NCI-H2227 treated with DMSO at 0.1 percent for 48 hours (cell line): ENCODE measurements around the gene AADACL3.
"Not testable (repeated sequence)": the region's sequence is repeated elsewhere in the genome, so short reads cannot be mapped to it uniquely, and the experiment has no call there.

Source experiments
- DNase-seq: peaks from one replicate; lab custom pipeline; 2025; lab: John Stamatoyannopoulos, UW

Gene AADACL3

GRCh38 chr1:12715896-12716437 lies at the start of gene AADACL3:
Gene AADACL3, plus strand, starts transcription at chr1:12716110. Its CDS starts 67 bp downstream, at chr1:12716177.
- no peak for DNase-seq

- no peak for DNase-seq
Observed at GRCh38 chr1:12666141-12666735, 49.7 kb upstream of the AADACL3 start.

- DNase-seq = no peak
Observed at GRCh38 chr1:12669529-12670068, 46.3 kb upstream of the AADACL3 start.

GRCh38 chr1:12674358-12674757 lies 41.6 kb upstream of the AADACL3 start:
- no peak for DNase-seq

GRCh38 chr1:12676122-12676521 lies 39.8 kb upstream of the AADACL3 start:
- not testable (repeated sequence) for DNase-seq

- DNase-seq = no peak
Observed at GRCh38 chr1:12677565-12677964, 38.3 kb upstream of the AADACL3 start.

- DNase-seq = no peak
Observed at GRCh38 chr1:12678350-12678749, 37.6 kb upstream of the AADACL3 start.

GRCh38 chr1:12678820-12679219 lies 37.1 kb upstream of the AADACL3 start:
- DNase-seq = no peak

- DNase-seq = no peak
Observed at GRCh38 chr1:12690156-12690555, 25.8 kb upstream of the AADACL3 start.

GRCh38 chr1:12692967-12693782 lies 22.7 kb upstream of the AADACL3 start:
- no peak for DNase-seq

GRCh38 chr1:12696658-12697057 lies 19.3 kb upstream of the AADACL3 start:
- no peak for DNase-seq

- no peak for DNase-seq
Observed at GRCh38 chr1:12697397-12697796, 18.5 kb upstream of the AADACL3 start.

GRCh38 chr1:12703821-12704451 lies 12.0 kb upstream of the AADACL3 start:
- no peak for DNase-seq

GRCh38 chr1:12706061-12706460 lies 9.8 kb upstream of the AADACL3 start:
- no peak for DNase-seq

GRCh38 chr1:12708396-12709090 lies 7.4 kb upstream of the AADACL3 start:
- no peak for DNase-seq

GRCh38 chr1:12709091-12709491 lies 6.8 kb upstream of the AADACL3 start:
- DNase-seq = no peak

- DNase-seq = no peak
Observed at GRCh38 chr1:12709696-12710095, 6.2 kb upstream of the AADACL3 start.

GRCh38 chr1:12711536-12711935 lies 4.4 kb upstream of the AADACL3 start:
- DNase-seq = no peak

- DNase-seq = no peak
Observed at GRCh38 chr1:12712076-12712475, 3.8 kb upstream of the AADACL3 start.

GRCh38 chr1:12712929-12713328 lies 3.0 kb upstream of the AADACL3 start:
- DNase-seq = no peak

- DNase-seq = not testable (repeated sequence)
Observed at GRCh38 chr1:12713651-12714050, 2.3 kb upstream of the AADACL3 start.
